Fibroblast of skin of right quadriceps (primary cell): ENCODE data around the gene ACTR8.
"Not testable (repeated sequence)": the region's sequence is repeated elsewhere in the genome, so short reads cannot be mapped to it uniquely, and the experiment has no call there.

Experiments used
- DNase-seq: peaks from one replicate; pipeline ENCODE4 v3.0.0-alpha.2; 2013

Gene ACTR8

GRCh38 chr3:53881691-53882593 lies at the start of gene ACTR8:
ACTR8 (minus strand) TSS chr3:53882152; CDS start chr3:53882101, 51 bp downstream.
- peak; percentile 79 for DNase-seq

- not testable (repeated sequence) for DNase-seq
These were observed 45.4 kb upstream of the ACTR8 start for GRCh38 chr3:53927208-53927872.

DNA sequence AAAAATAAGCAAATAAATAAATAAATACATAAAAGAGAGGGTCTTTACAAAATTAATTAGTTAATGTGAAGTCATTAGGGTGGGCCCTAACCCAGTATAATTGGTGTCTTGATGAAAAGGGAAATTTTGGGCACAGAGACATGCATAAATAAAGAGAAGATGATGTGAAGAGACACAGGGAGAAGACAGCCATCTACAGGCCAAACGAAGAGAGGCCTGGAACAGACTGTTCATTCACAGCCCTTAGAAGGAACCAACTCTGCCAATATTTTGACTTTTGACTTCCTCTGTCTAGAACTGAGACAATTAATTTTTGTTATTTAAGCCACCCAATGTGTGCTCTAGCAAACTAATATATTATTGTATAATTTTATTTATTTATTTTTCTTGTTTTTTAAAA lies 39.3 kb upstream of the ACTR8 start:
- DNase-seq, result no peak

DNA sequence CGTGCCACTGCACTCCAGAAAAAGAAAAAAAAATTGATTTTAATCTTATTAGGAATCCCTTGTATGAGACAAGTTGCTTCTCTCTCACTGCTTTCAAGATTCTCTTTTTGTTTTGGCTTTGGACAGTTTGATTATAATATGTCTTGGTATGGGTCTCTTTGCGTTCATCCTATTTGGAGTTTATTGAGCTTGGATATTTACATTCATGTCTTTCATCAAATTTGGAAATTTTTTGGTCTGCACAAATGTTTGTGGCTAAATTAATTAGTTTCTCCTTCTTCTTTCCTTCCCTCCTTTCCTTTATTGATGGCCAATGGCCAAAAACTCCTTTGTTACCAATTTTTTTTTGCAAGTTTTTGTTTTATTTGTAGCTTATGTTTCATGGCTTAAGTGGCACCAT lies 37.8 kb upstream of the ACTR8 start:
- no peak for DNase-seq

DNA sequence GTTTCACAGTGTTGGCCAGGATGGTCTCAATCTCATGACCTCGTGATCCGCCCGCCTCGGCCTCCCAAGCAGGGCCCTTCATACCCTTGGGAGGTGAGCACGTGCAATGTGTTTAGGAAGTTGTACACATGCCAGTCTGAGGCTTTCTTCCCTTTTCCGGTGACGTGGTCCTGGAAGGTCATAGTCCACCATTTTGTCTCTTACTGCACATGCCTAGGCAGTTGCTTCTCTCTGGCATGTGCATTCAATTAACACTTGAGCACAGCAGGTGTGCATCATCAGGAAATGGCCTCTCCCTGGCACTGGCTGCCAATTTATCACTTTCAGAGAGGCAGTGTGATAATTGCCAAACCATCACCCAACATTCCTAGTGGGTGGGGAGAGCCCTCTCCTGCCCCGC lies 31.4 kb upstream of the ACTR8 start:
- DNase-seq, result no peak

DNA sequence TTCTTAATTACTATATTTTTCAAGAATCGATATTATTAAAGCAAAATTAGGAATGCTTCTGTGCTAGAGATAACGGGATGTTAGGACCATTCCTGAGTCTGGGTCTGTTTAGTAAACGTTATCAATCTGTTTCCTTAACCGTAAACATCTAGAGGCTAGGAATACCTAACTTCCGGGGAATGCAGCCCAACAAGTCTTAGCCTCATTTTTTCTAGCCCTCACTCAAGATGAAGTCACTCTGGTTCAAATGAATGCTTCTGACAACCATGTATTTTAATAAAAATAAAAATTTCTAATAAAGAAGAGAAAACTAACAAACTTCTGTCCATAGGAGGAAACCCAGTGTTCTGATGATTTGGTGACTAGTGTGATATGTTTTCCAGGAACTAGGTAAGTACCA lies 20.8 kb upstream of the ACTR8 start:
- no peak for DNase-seq

DNA sequence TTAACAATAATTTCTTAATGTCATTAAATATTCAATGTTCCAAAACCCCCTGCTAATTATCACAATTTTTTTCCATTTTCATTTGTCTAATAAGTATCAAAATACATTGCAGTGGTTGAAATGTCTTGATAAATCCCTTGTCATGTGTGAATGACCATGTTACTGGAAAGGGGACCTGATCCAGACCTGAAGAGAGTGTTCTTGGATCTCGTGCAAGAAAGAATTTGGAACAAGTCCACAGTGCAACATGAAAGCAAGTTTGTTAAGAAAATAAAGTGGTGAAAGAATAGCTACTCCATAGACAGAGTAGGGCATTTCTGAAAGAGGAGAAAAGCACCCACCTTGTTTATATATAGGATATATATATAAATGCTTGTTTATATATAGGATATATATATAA lies 20.1 kb upstream of the ACTR8 start:
- DNase-seq, result no peak

DNA sequence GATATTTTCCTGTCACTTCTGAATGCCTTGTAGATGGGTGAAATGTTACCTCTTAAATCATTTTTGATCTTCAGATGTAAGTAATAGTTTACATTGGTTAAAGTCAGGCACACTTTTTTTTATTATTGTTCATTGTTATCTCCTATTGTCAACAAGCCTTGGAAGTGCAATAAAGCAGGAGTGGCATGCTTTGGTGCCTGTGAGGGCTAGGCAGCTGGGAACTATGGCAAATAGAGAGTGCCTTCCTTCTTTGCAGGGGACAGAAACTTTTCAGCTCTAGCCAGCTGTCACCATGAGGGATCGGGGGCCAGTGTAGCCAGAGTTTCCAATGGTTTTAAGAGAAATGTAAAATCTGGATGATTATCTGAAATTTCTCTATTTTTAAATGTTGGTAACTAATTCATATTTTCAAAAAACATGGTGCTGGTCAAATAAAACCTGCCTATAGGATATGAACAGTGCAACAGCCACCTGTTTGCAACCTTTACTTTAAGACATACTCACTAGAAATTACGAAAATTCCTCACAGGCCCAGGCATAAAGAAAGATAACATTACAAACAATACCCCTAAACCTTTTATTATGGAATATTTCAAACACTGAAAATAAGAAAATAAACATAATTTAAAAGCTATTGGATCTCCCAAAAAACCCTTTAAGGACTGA lies 18.8 kb upstream of the ACTR8 start:
- no peak for DNase-seq

DNA sequence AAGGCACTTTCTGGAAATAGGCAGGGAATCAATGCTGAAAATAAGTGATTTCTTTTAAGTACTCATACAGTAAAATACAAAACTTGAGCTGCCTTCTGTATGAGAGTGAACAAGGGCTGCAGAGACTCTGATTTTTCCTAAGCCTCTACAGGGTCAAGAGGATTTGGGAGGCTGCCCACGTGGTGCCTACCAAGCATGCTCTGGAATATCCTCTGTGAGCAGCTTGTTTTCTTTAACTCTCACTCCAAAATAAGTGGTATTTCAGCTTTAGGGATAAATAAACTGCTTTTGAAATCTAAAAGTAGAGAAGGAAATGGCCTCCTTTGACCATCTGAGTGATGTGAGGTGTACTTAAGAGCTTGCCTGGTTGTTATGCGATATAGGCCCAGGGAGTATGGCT lies 17.8 kb upstream of the ACTR8 start:
- DNase-seq, result no peak

DNA sequence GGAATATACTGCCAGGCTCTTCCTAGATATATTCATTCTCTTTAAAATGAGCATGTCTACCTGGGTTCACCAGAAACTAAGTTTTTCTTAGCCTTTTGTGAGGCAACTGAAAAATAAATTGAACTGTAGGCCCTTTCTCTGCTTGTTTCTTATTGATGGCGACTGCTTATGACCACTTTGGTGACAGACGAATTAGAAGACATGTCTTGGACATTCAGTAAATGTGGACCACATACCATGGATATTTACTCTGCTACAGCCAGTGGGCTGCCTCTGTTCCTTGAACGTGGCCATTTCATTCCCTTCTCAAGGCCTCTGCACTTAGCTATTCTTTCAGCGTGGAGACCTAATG lies 10.3 kb upstream of the ACTR8 start:
- no peak for DNase-seq

- DNase-seq, result peak; percentile 99
These were observed 9.7 kb upstream of the ACTR8 start, which contains the start of gene SELENOK for GRCh38 chr3:53891497-53892285. SELENOK (minus strand) TSS chr3:53891859.

GRCh38 chr3:53890726-53891475 lies 8.9 kb upstream of the ACTR8 start:
- no peak for DNase-seq

GRCh38 chr3:53888232-53888631 lies 6.3 kb upstream of the ACTR8 start:
- DNase-seq, result no peak

GRCh38 chr3:53887446-53887845 lies 5.5 kb upstream of the ACTR8 start:
- DNase-seq, result no peak

GRCh38 chr3:53885239-53885638 lies 3.3 kb upstream of the ACTR8 start:
- no peak for DNase-seq

- no peak for DNase-seq
These were observed 2.7 kb upstream of the ACTR8 start for GRCh38 chr3:53884623-53885022.

DNA sequence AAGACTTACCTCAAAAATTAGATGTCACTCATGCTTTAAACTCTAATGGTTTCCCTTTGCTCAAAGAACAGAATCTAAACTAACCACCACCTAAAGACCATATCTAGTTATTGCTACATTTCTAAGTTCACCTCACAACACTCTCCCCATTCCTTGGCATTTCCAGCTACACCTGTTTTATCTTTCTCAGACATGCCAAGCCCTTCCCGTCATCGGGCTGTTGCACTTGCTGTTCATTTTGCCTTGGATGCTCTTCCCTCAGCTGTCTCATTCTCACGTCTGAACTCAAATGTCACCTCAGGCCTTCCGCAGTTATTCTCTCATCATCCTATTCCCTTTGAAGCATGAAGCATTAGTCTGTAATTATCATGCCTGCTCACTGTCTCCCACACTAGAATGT lies 1.1 kb upstream of the ACTR8 start:
- DNase-seq, result no peak

- DNase-seq, result no peak
These were observed 1.3 kb downstream of the ACTR8 start for GRCh38 chr3:53880396-53881345.

DNA sequence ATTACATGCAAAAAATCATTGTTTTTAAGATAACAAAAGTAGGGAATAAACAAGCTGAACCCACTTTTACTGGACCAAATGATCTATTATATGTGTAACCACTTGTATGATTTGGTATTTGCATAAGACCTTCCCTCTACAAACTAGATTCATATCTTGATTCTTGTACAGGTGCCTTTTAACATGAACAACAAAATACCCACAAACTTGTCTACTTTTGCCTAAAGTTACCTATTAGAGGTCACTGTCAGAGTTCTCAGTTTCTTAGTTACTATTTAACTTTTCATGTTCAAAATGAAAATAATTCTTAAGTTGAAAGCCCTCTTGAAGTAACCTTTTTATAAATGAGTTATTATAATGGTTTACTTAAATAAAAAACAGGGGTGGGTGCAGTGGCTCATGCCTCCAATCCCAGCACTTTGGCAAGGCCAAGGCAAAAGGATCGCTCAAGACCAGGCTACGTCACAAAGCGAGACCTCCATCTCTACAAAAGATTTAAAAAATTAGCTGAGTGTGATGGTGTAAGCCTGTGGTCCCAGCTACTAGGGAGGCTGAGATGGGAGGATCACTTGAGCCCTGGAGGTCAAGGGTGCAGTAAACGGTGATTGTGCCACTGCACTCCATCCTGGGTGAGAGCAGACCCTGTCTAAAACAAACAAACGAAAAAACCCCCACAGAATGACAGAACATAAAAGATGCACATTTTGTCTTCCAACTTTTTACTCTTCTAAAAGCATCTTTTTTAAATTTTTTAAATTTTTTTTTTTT lies 16.0 kb downstream of the ACTR8 start:
- no peak for DNase-seq

DNA sequence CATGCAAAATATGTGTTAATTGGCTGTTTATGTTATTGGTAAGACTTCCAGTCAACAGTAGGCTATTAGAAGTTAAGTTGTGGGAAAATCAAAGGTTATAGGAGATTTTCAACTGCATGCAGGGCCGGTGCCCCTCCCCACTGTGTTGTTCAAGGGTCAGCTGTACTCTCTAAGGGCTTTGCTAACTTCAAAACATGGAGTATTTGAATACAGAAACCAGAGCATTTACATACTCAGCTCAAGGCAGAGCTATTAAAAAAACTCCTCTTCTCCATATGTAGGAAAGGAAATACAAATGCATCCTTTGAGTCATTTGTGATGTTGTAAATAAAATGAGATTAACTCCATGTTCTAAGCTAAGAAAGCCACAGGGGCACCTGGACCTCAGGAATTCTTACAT lies 18.8 kb downstream of the ACTR8 start:
- no peak for DNase-seq
